Measurements from ENCODE around the gene RPAP2.

- TF ChIP-seq SP1 (IDR thresholded peaks at IDR 0.05; ENCODE audit: low read depth, low read length): no peak
- TF ChIP-seq SMARCA5 (IDR thresholded peaks at IDR 0.05): no peak
- TF ChIP-seq, protein P1, sequence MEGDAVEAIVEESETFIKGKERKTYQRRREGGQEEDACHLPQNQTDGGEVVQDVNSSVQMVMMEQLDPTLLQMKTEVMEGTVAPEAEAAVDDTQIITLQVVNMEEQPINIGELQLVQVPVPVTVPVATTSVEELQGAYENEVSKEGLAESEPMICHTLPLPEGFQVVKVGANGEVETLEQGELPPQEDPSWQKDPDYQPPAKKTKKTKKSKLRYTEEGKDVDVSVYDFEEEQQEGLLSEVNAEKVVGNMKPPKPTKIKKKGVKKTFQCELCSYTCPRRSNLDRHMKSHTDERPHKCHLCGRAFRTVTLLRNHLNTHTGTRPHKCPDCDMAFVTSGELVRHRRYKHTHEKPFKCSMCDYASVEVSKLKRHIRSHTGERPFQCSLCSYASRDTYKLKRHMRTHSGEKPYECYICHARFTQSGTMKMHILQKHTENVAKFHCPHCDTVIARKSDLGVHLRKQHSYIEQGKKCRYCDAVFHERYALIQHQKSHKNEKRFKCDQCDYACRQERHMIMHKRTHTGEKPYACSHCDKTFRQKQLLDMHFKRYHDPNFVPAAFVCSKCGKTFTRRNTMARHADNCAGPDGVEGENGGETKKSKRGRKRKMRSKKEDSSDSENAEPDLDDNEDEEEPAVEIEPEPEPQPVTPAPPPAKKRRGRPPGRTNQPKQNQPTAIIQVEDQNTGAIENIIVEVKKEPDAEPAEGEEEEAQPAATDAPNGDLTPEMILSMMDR (IDR thresholded peaks at IDR 0.05 in 2 of 3, conservative IDR thresholded peaks at IDR 0.05 in 1 of 3; ENCODE audit: control insufficient read depth in 2 of 3, extremely low read depth in 1 of 3, insufficient read depth in 1 of 3, low read depth in 3 of 3, low read length in 3 of 3): no peak
- no peak for TF ChIP-seq E4F1 (IDR thresholded peaks at IDR 0.05; ENCODE audit: borderline replicate concordance, partially characterized antibody)
- no peak for TF ChIP-seq MAX (IDR thresholded peaks at IDR 0.05; ENCODE audit: low read depth, low read length)
- TF ChIP-seq STAT1 (conservative IDR thresholded peaks at IDR 0.05): no peak
- no peak for TF ChIP-seq RCOR1 (conservative IDR thresholded peaks at IDR 0.05; ENCODE audit: low read depth, low read length)
Observed at GRCh38 chr1:92363401-92363800, 64.5 kb downstream of the RPAP2 start.
